D721Med (cell line): ENCODE results near the gene TMED6.
"Not testable (repeated sequence)": the region's sequence is repeated elsewhere in the genome, so short reads cannot be mapped to it uniquely, and the experiment has no call there.

Experiments
- DNase-seq: peaks from one replicate; pipeline ENCODE4 v3.0.0; 2011; ENCODE audit warnings: low spot score; ENCODE audit not compliant: insufficient read length
- FAIRE-seq: peaks from 2 replicates; lab custom pipeline; 2011; peaks lifted over from hg19 to GRCh38; lab: Jason Lieb, UNC
- TF ChIP-seq, protein P1 (sequence below): IDR thresholded peaks from 2 replicates; pipeline ENCODE4 v1.5.1; 2012; ENCODE audit warnings: mild to moderate bottlenecking, control low read depth; ENCODE audit not compliant: insufficient read depth; ENCODE audit errors: missing control alignments

Gene TMED6

DNA sequence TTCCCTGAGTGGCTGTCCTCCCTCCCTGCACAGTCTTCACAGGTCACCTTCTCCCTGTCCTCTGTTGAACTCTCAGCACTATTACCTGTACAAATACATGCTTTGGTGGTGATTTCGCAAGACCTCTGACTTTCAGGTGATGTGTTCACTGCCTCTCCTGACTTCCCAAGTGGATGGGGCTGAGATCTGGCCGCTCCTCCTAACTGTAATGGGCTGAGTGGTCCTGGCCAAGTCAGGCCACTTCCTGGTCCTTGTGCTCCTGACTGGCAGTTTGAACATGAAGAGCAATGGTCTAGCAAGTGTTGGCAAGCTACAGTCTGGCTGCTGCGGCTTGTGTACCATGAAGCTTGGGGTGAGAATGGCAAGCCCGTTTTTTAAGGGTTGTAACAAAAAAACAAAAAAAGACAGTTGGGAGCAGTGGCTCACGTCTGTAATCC, 11.7 kb upstream of the TMED6 start:
- DNase-seq (no peak), FAIRE-seq (no peak)
- TF ChIP-seq, protein P1, sequence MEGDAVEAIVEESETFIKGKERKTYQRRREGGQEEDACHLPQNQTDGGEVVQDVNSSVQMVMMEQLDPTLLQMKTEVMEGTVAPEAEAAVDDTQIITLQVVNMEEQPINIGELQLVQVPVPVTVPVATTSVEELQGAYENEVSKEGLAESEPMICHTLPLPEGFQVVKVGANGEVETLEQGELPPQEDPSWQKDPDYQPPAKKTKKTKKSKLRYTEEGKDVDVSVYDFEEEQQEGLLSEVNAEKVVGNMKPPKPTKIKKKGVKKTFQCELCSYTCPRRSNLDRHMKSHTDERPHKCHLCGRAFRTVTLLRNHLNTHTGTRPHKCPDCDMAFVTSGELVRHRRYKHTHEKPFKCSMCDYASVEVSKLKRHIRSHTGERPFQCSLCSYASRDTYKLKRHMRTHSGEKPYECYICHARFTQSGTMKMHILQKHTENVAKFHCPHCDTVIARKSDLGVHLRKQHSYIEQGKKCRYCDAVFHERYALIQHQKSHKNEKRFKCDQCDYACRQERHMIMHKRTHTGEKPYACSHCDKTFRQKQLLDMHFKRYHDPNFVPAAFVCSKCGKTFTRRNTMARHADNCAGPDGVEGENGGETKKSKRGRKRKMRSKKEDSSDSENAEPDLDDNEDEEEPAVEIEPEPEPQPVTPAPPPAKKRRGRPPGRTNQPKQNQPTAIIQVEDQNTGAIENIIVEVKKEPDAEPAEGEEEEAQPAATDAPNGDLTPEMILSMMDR: no peak

- not testable (repeated sequence) for DNase-seq, FAIRE-seq
Measured at GRCh38 chr16:69360070-69360469, 8.5 kb upstream of the TMED6 start.

GRCh38 chr16:69350536-69351133, 951 bp downstream of the TMED6 start:
- DNase-seq: no peak
- no peak for FAIRE-seq
- TF ChIP-seq, protein P1: no peak

DNA sequence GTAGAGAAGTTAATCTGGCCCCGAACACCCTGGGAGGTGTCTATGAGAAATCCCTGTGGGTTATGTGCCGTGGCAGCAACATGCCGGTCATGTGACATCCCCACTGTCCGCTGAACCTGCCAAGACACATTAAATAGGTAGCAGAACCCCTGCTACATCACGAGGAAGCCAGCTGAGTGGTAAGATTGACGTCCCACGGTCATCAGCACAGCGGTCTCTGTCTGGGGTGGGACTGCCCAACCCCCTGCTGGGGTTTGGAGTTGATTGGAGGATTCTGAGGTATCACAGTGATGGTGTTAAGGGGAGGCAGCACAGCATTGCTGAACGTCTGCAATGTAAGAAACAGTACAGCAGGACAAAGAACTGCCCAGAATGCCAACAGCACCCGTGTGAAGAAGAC, 2.0 kb downstream of the TMED6 start:
- DNase-seq (no peak), FAIRE-seq (no peak)
- TF ChIP-seq, protein P1: no peak

DNA sequence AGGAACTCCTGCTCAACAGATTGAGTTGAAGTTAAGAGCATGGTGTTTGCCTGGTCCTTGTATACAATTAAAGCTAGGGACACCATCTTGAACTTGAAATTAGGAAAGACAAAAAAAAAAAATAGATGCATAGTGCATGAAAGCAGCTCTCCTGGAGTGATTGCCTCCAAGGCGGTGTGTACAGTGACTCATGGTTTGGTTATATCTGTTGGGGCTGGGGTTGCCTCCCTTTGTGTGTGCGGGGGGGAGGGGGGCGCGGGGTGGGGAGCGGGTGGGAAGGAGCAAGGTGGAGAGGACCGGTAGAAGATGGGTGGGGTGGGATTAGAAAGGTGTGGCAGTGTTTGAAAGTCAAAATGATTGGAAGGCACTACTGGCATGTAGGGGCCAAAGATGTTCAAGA, 3.4 kb downstream of the TMED6 start:
- TF ChIP-seq, protein P1: no peak
- FAIRE-seq (no peak), DNase-seq (no peak)

GRCh38 chr16:69346683-69347082, 4.9 kb downstream of the TMED6 start:
- FAIRE-seq: no peak
- TF ChIP-seq, protein P1: no peak
- no peak for DNase-seq

- DNase-seq: no peak
- TF ChIP-seq, protein P1: no peak
- FAIRE-seq: no peak
Measured at GRCh38 chr16:69345923-69346322, 5.7 kb downstream of the TMED6 start.
